Measurements from ENCODE around the gene CNOT4. TPM values are rescaled to one million over a fixed set of nuclear protein-coding genes. Genes with fewer than 3 reads are reported as not detected.

Gene CNOT4
- total and polyA plus RNA-seq, 2 of the 4 experiments (the other 2 are of a cell fraction): 7.0 to 8.1 TPM

DNA sequence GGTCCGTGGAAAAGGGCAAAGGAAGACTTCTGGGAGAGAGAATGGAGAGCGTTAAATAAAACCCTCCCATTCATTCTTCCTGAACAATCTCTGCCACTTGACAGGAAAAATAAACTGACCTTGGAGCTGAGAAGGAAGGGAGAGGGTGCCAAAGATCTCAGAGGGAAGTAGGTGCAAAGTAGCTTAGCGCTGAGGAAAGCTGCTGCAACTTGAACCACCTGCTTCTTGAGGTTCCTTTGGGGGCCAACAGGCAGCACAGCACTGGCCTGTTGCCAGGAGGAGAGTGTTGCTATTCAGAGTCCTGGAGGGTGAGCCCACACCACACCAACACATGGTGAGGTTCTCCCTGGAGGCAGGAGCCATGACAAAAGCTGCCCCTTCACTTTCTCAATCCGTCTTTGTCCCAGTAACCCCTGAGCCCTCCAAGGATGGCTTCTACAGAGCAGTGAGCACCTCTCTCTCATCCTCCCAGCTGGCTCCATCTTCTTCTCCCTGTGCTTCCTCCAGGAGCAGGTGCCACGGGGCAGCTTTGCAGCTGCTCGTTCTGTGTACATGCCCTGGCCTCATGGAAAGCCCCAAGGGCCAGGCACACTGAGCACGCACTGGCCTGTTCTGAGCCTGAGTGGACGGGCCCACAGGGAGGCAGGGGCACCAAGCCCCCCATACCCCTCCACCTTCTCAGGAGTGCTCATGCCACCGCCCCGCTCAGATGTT is 174.9 kb downstream of the CNOT4 start:
- WGBS, 2 experiments (ENCODE audit: extremely low coverage in 2 of 2, insufficient read length in 1 of 2): 44% methylated on average over 2 of the region's 10 CpGs; no CpG with 5 or more reads in 1 of the 2 experiments
- Histone ChIP-seq H3K18ac (ENCODE audit: low read depth, low read length) (no peak overlapping the region), H3K4me3 (ENCODE audit: insufficient read depth, low read depth, low read length) (no peak overlapping the region), H3K23ac (ENCODE audit: low read depth, low read length) (no peak overlapping the region), H2BK5ac (ENCODE audit: low read depth, low read length, poor library complexity, severe bottlenecking) (no peak overlapping the region), H4K8ac (ENCODE audit: low read depth in 2 of 2, low read length in 2 of 2) (no peak overlapping the region), H3K9me1 (ENCODE audit: insufficient read depth, low read length) (no peaks in the 10 kb centered on the region), H2BK15ac (ENCODE audit: low read depth, low read length) (no peak overlapping the region), H2BK20ac (ENCODE audit: low read depth, low read length) (no peak overlapping the region), H2AFZ (replicated peaks; ENCODE audit: low read length, poor library complexity) (no peak overlapping the region), H3K9me3 (ENCODE audit: control insufficient read depth, insufficient read depth, low read length) (no peaks in the 10 kb centered on the region), H2AK5ac (ENCODE audit: low read depth, low read length) (no peak overlapping the region), H3K4ac (ENCODE audit: low read depth, low read length) (no peak overlapping the region), H3K27me3 (ENCODE audit: control insufficient read depth, insufficient read depth, low read length) (peaks cover 3% of the 10 kb centered on the region), H3K9ac (ENCODE audit: low read depth, low read length) (no peak overlapping the region), H3K14ac (replicated peaks; ENCODE audit: low read depth, low read length) (no peak overlapping the region), H3K79me1 (ENCODE audit: low read depth in 1 of 2, low read length in 2 of 2) (no peaks in the 10 kb centered on the region), H3K4me2 (ENCODE audit: low read depth, low read length) (no peak overlapping the region), H4K5ac (ENCODE audit: low read depth, low read length) (no peak overlapping the region), H2BK120ac (ENCODE audit: low read depth, low read length) (no peak overlapping the region), H3K27ac (ENCODE audit: insufficient read depth, low read length) (no peak overlapping the region), H3K4me1 (ENCODE audit: control insufficient read depth, insufficient read depth, low read length) (no peaks in the 10 kb centered on the region), H3K36me3 (ENCODE audit: control insufficient read depth, insufficient read depth, low read length) (no peaks in the 10 kb centered on the region), H4K91ac (ENCODE audit: insufficient read depth, low read depth, low read length) (no peak overlapping the region), H2AK9ac (replicated peaks; ENCODE audit: low read depth, low read length, poor library complexity) (no peak overlapping the region), H4K20me1 (ENCODE audit: insufficient read depth, low read length) (no peaks in the 10 kb centered on the region), H3K56ac (ENCODE audit: extremely low read depth, insufficient read depth, low read length) (no peak overlapping the region)
- in situ Hi-C loops (cut with MboI; ENCODE audit: low sequenced_read_pairs) (no loop called here), intact Hi-C loops (cut with micrococcal nuclease) (no loop called here), dilution Hi-C loops (cut with HindIII; ENCODE audit: low sequenced_read_pairs, unreplicated experiment) (no loop called here)
- no TSS peak for BruUV-seq (replicated peaks)
- ChIA-PET CTCF (no interaction called here), POLR2A (ENCODE audit: unreplicated experiment) (no interaction called here)
- TF ChIP-seq RCOR1 (IDR thresholded peaks at IDR 0.05; ENCODE audit: insufficient replicate concordance, low read length) (no peak), FOS (IDR thresholded peaks at IDR 0.05; ENCODE audit: low read depth, low read length) (no peak), NFE2L2 (IDR thresholded peaks at IDR 0.05; ENCODE audit: low read depth, low read length) (no peak), SMC3 (IDR thresholded peaks at IDR 0.05; ENCODE audit: low read depth, low read length) (no peak), CEBPB (IDR thresholded peaks at IDR 0.05; ENCODE audit: low read depth, low read length) (no peak), POLR2A (IDR thresholded peaks at IDR 0.05; ENCODE audit: low read depth, low read length) (no peak)
- TF ChIP-seq, protein P1, sequence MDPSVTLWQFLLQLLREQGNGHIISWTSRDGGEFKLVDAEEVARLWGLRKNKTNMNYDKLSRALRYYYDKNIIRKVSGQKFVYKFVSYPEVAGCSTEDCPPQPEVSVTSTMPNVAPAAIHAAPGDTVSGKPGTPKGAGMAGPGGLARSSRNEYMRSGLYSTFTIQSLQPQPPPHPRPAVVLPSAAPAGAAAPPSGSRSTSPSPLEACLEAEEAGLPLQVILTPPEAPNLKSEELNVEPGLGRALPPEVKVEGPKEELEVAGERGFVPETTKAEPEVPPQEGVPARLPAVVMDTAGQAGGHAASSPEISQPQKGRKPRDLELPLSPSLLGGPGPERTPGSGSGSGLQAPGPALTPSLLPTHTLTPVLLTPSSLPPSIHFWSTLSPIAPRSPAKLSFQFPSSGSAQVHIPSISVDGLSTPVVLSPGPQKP (IDR thresholded peaks at IDR 0.05; ENCODE audit: borderline replicate concordance, low read depth, low read length): no peak
- TF ChIP-seq, protein P2, sequence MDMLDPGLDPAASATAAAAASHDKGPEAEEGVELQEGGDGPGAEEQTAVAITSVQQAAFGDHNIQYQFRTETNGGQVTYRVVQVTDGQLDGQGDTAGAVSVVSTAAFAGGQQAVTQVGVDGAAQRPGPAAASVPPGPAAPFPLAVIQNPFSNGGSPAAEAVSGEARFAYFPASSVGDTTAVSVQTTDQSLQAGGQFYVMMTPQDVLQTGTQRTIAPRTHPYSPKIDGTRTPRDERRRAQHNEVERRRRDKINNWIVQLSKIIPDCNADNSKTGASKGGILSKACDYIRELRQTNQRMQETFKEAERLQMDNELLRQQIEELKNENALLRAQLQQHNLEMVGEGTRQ (IDR thresholded peaks at IDR 0.05; ENCODE audit: low read depth, low read length): no peak
- TF ChIP-seq, protein P3, sequence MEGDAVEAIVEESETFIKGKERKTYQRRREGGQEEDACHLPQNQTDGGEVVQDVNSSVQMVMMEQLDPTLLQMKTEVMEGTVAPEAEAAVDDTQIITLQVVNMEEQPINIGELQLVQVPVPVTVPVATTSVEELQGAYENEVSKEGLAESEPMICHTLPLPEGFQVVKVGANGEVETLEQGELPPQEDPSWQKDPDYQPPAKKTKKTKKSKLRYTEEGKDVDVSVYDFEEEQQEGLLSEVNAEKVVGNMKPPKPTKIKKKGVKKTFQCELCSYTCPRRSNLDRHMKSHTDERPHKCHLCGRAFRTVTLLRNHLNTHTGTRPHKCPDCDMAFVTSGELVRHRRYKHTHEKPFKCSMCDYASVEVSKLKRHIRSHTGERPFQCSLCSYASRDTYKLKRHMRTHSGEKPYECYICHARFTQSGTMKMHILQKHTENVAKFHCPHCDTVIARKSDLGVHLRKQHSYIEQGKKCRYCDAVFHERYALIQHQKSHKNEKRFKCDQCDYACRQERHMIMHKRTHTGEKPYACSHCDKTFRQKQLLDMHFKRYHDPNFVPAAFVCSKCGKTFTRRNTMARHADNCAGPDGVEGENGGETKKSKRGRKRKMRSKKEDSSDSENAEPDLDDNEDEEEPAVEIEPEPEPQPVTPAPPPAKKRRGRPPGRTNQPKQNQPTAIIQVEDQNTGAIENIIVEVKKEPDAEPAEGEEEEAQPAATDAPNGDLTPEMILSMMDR (conservative IDR thresholded peaks at IDR 0.05; ENCODE audit: low read depth, low read length): no peak
- DNase-seq (no peak), ATAC-seq (ENCODE audit: low read depth) (no peak)

Data from IMR-90 (cell line).